Stomach (tissue), 9 donors: ENCODE results near the gene TMIE. TPM values are rescaled to one million over a fixed set of nuclear protein-coding genes. Genes with fewer than 3 reads are reported as not detected.

Experiments used
- DNase-seq, 2 donors: peaks; one replicate each; pipeline versions ENCODE4 v3.0.0 to v3.0.0-alpha.2; 2013 to 2019
- H3K27ac ChIP-seq, 5 donors: fragments of 200-600 bp in 4 of 5; sonication (generic) in 4 of 5; one replicate each; pipeline ENCODE4 v1.5.1; 2013 to 2019; ENCODE audit warnings: mild to moderate bottlenecking in 1 of 5, moderate library complexity in 1 of 5
- H3K27me3 ChIP-seq, 3 donors: fragments of 200-600 bp; sonication (generic); one replicate each; pipeline ENCODE4 v1.5.1; 2017 to 2019; ENCODE audit warnings: mixed run types in 1 of 3
- H3K36me3 ChIP-seq, 4 donors: fragments of 200-600 bp; sonication (generic); 1 replicate in 3 of 4; 2 replicates in 1 of 4; pipeline ENCODE4 v1.5.1; 2016 to 2019
- H3K4me1 ChIP-seq, 4 donors: fragments of 200-600 bp; sonication (generic); one replicate each; pipeline ENCODE4 v1.5.1; 2016 to 2019
- H3K4me3 ChIP-seq, 4 donors: fragments of 200-600 bp; sonication (generic) in 3 of 4; one replicate each; pipeline ENCODE4 v1.5.1; 2016 to 2019; ENCODE audit warnings: mild to moderate bottlenecking in 1 of 4
- H3K9me3 ChIP-seq, 4 donors: fragments of 200-600 bp; sonication (generic); one replicate each; pipeline ENCODE4 v1.5.1; 2016 to 2019
- CTCF ChIP-seq, 7 experiments: fragments of 450-650 bp in 4 of 7; fragments of 200-600 bp in 3 of 7; sonication (generic) in 3 of 7; IDR thresholded peaks; one replicate each; pipeline ENCODE4 v1.5.1; 2016 to 2019; ENCODE audit warnings: antibody characterized with exemption in 7 of 7, control low read depth in 2 of 7, mild to moderate bottlenecking in 1 of 7
- EP300 ChIP-seq: sonication (generic); formaldehyde crosslinking; IDR thresholded peaks from one replicate; pipeline ENCODE4 v1.6.1; 2017; ENCODE audit warnings: antibody characterized with exemption
- POLR2A ChIP-seq, 4 donors: fragments of 450-650 bp; IDR thresholded peaks; one replicate each; pipeline ENCODE4 v1.6.1; 2016; ENCODE audit warnings: antibody characterized with exemption in 4 of 4, control low read depth in 2 of 4, mild to moderate bottlenecking in 1 of 4, moderate library complexity in 1 of 4
- POLR2AphosphoS5 ChIP-seq, 3 donors: sonication (generic); formaldehyde crosslinking; IDR thresholded peaks; one replicate each; pipeline ENCODE4 v1.6.1; 2016; ENCODE audit warnings: antibody characterized with exemption in 3 of 3
- WGBS, 5 donors: extraction: QIAGEN DNeasy Blood & Tissue Kit in 3 of 5; methylation state at CpG; one replicate each; pipeline versions ENCODE4 v1.1.5 to v1.1.7; 2013 to 2018; 5-methylcytosine and 5-hydroxymethylcytosine counted together
- intact Hi-C: fragments of 100-400 bp; cut with DNase I; formaldehyde crosslinking; loops from one replicate; pipeline ENCODE4 v1.15.1; 2023; ENCODE audit warnings: low total_unique reads
- polyA plus RNA-seq, 3 donors: library from polyadenylated mRNA; stranded (reverse); fragments of 200-250 nt; gene quantifications; one replicate each; pipeline ENCODE4 v1.2.3, GENCODE V29; 2013
- total RNA-seq, 5 donors: library from RNA; depleted of rRNA; stranded (reverse); fragments of >200 nt; gene quantifications; one replicate each; pipeline versions ENCODE4 v1.1.0 to v1.2.3, GENCODE V29; 2014 to 2016
- donor health status: healthy with polysubstance abuse.
- donor health status: Bipolar disorder and iron deficiency.
- donor health status: healthy.

Gene TMIE
- total and polyA plus RNA-seq, 8 donors, result 0.46 to 1.0 (median 0.55) TPM; not detected in 5

- no peaks in the 10 kb centered on the region for H3K27me3 ChIP-seq
- TF ChIP-seq POLR2A (IDR thresholded peaks at IDR 0.05), result no peak
- peaks cover 0 to 83% (median 52%) of the 10 kb centered on the region in 4 donors for H3K36me3 ChIP-seq
- WGBS, 5 donors, result 89 to 100% (median 91%) methylated on average over 1 to 10 of the region's 10 CpGs
- H3K4me3 ChIP-seq, result no peak overlapping the region
- no peak for DNase-seq
- no peak overlapping the region for H3K27ac ChIP-seq
- intact Hi-C loops, result no loop called here
- H3K9me3 ChIP-seq, result no peaks in the 10 kb centered on the region
- H3K4me1 ChIP-seq, result peaks cover 0 to 8% (median 3%) of the 10 kb centered on the region in 4 donors
These were observed 19.8 kb upstream of the TMIE start for GRCh38 chr3:46681387-46681786.

GRCh38 chr3:46681856-46682540 lies 19.2 kb upstream of the TMIE start:
- no peak overlapping the region for H3K27ac ChIP-seq
- 77 to 88% (median 78%) methylated on average over 13 of the region's 13 CpGs for WGBS, 5 donors
- H3K36me3 ChIP-seq, result peaks cover 0 to 82% (median 56%) of the 10 kb centered on the region in 4 donors
- no peak overlapping the region for H3K4me3 ChIP-seq
- H3K9me3 ChIP-seq, result no peaks in the 10 kb centered on the region
- H3K4me1 ChIP-seq, result peaks cover 0 to 2% (median under 1%) of the 10 kb centered on the region in 4 donors
- no peak for TF ChIP-seq POLR2AphosphoS5 (IDR thresholded peaks at IDR 0.05)
- TF ChIP-seq EP300, result no peak
- DNase-seq, result no peak
- H3K27me3 ChIP-seq, result no peaks in the 10 kb centered on the region
- intact Hi-C loops, result no loop called here

- intact Hi-C loops, result no loop called here
- no peak for DNase-seq
- WGBS, 5 donors, result 83 to 91% (median 88%) methylated on average over 10 to 11 of the region's 11 CpGs
- Histone ChIP-seq H3K27me3 (no peaks in the 10 kb centered on the region), H3K4me3 (no peak overlapping the region), H3K36me3 (peaks cover 0 to 91% (median 61%) of the 10 kb centered on the region in 4 donors), H3K9me3 (no peaks in the 10 kb centered on the region), H3K27ac (no peak overlapping the region), H3K4me1 (no peaks in the 10 kb centered on the region)
- no peak for TF ChIP-seq CTCF (IDR thresholded peaks at IDR 0.05)
- no peak for TF ChIP-seq POLR2A (IDR thresholded peaks at IDR 0.05)
- no peak for TF ChIP-seq POLR2AphosphoS5 (IDR thresholded peaks at IDR 0.05)
- no peak for TF ChIP-seq EP300
These were observed 18.2 kb upstream of the TMIE start for GRCh38 chr3:46682974-46683373.

- no peaks in the 10 kb centered on the region for H3K4me1 ChIP-seq
- TF ChIP-seq POLR2A (IDR thresholded peaks at IDR 0.05) (no peak), EP300 (no peak), POLR2AphosphoS5 (IDR thresholded peaks at IDR 0.05) (no peak), CTCF (IDR thresholded peaks at IDR 0.05) (no peak)
- intact Hi-C loops, result no loop called here
- peaks cover 0 to 81% (median 63%) of the 10 kb centered on the region in 4 donors for H3K36me3 ChIP-seq
- H3K27ac ChIP-seq, result no peak overlapping the region
- H3K4me3 ChIP-seq, result no peak overlapping the region
- no peak for DNase-seq
- no peaks in the 10 kb centered on the region for H3K27me3 ChIP-seq
- no peaks in the 10 kb centered on the region for H3K9me3 ChIP-seq
- 80 to 98% (median 88%) methylated on average over 2 of the region's 2 CpGs for WGBS, 5 donors
These were observed 16.3 kb upstream of the TMIE start for GRCh38 chr3:46684891-46685290.

- Histone ChIP-seq H3K4me3 (no peak overlapping the region), H3K4me1 (peaks cover 0 to 5% (median under 1%) of the 10 kb centered on the region in 4 donors), H3K27me3 (peaks cover 0 to under 1% (median 0%) of the 10 kb centered on the region in 3 donors), H3K27ac (no peak overlapping the region), H3K9me3 (no peaks in the 10 kb centered on the region), H3K36me3 (peaks cover 0 to 76% (median 60%) of the 10 kb centered on the region in 4 donors)
- 89 to 97% (median 92%) methylated on average over 5 to 9 of the region's 9 CpGs for WGBS, 5 donors
- TF ChIP-seq EP300, result no peak
- DNase-seq, result no peak
- intact Hi-C loops, result no loop called here
These were observed 15.7 kb upstream of the TMIE start for GRCh38 chr3:46685446-46685845.

- Histone ChIP-seq H3K36me3 (peaks cover 0 to 28% (median 15%) of the 10 kb centered on the region in 4 donors), H3K27me3 (peaks cover 0 to 3% (median 0%) of the 10 kb centered on the region in 3 donors), H3K4me3 (no peak overlapping the region), H3K27ac (peak overlapping the region in 1 of 5 donors; percentile 86), H3K4me1 (peaks cover 36 to 54% (median 51%) of the 10 kb centered on the region in 4 donors), H3K9me3 (no peaks in the 10 kb centered on the region)
- TF ChIP-seq POLR2A (IDR thresholded peaks at IDR 0.05) (no peak), CTCF (IDR thresholded peaks at IDR 0.05) (no peak), EP300 (no peak), POLR2AphosphoS5 (IDR thresholded peaks at IDR 0.05) (no peak)
- DNase-seq, result peak; percentile 68 to 73
- intact Hi-C loops, result no loop called here
- WGBS, 5 donors, result 38 to 49% (median 43%) methylated on average over 5 of the region's 5 CpGs
These were observed 10.4 kb upstream of the TMIE start for GRCh38 chr3:46690798-46691197.
